GM12891 (cell line): ENCODE data around the gene HOXC4.

ENCODE experiments used
- POLR2A ChIP-seq: IDR thresholded peaks from 2 replicates; pipeline ENCODE4 v1.6.1; 2011; ENCODE audit warnings: low read depth, low read length, control low read depth
- POLR2AphosphoS5 ChIP-seq: IDR thresholded peaks from 2 replicates; pipeline ENCODE4 v1.6.1; 2011; ENCODE audit warnings: low read depth, low read length, control low read depth

- TF ChIP-seq POLR2AphosphoS5 (no peak), POLR2A (no peak)
These were observed 6.3 kb upstream of the HOXC4 start for GRCh38 chr12:54047160-54047963.
